Measurements from ENCODE around the gene TRIO.

TRIO gene

GRCh38 chr5:14405267-14405666, 262.1 kb downstream of the TRIO start:
- no peak for DNase-seq

- DNase-seq = no peak
Observed at GRCh38 chr5:14405706-14406553, 262.8 kb downstream of the TRIO start.

GRCh38 chr5:14406554-14406849, 263.4 kb downstream of the TRIO start:
- no peak for DNase-seq

GRCh38 chr5:14407051-14407450, 263.9 kb downstream of the TRIO start:
- no peak for DNase-seq

GRCh38 chr5:14407746-14408175, 264.6 kb downstream of the TRIO start:
- DNase-seq = no peak

GRCh38 chr5:14408969-14409586, 265.9 kb downstream of the TRIO start:
- DNase-seq = no peak

GRCh38 chr5:14410068-14410393, 266.9 kb downstream of the TRIO start:
- no peak for DNase-seq

- DNase-seq = no peak
Observed at GRCh38 chr5:14410394-14411201, 267.5 kb downstream of the TRIO start.

- DNase-seq = no peak
Observed at GRCh38 chr5:14411216-14411615, 268.1 kb downstream of the TRIO start.

GRCh38 chr5:14413331-14413750, 270.2 kb downstream of the TRIO start:
- peak; percentile 77 for DNase-seq

GRCh38 chr5:14414007-14414406, 270.9 kb downstream of the TRIO start:
- peak; percentile 27 for DNase-seq

GRCh38 chr5:14414656-14415023, 271.5 kb downstream of the TRIO start:
- DNase-seq = no peak

- DNase-seq = peak; percentile 16
Observed at GRCh38 chr5:14415024-14415697, 272.0 kb downstream of the TRIO start.

- no peak for DNase-seq
Observed at GRCh38 chr5:14415698-14416074, 272.5 kb downstream of the TRIO start.

- DNase-seq = no peak
Observed at GRCh38 chr5:14416621-14417275, 273.6 kb downstream of the TRIO start.

GRCh38 chr5:14417276-14417730, 274.2 kb downstream of the TRIO start:
- no peak for DNase-seq

GRCh38 chr5:14417792-14418765, 274.9 kb downstream of the TRIO start:
- no peak for DNase-seq

- DNase-seq = no peak
Observed at GRCh38 chr5:14419686-14420085, 276.5 kb downstream of the TRIO start.

GRCh38 chr5:14420101-14420811, 277.1 kb downstream of the TRIO start:
- no peak for DNase-seq

- DNase-seq = no peak
Observed at GRCh38 chr5:14421851-14422250, 278.7 kb downstream of the TRIO start.
